Measurements from ENCODE around the gene MAP2. TPM values are rescaled to one million over a fixed set of nuclear protein-coding genes. Genes with fewer than 3 reads are reported as not detected.

The MAP2 gene
- total and polyA plus RNA-seq, 2 of the 8 experiments (the other 6 are each of a cell fraction or from before 2014, with no cell fraction given) = 5.9 to 9.4 TPM

DNA sequence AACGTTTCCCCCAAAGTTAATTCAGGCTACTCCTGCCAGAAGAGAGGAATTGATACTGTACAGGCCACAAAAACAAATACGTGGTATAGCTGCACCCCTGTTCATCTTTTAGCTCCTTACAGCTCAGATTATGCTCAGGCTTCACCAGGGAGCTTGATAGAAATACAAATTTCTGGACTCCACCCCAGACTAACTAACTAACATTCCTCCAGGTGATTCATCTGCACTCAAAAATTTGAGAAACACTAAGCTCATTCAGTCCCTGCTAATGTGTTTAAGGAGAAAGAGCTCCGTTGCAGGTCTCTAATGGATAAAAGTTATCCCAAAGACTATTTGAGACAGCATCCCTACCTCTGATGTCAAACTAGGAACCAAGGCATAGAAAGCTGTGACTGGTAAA is 311.0 kb downstream of the MAP2 start:
- POLR2A ChIA-PET (ENCODE audit: partially characterized antibody) = no interaction called here
- H3K18ac ChIP-seq (ENCODE audit: extremely low read depth, low read length) = no peak overlapping the region

More for the DNA sequence above, 311.0 kb downstream of the MAP2 start:
- Histone ChIP-seq H4K20me1 (replicated peaks in 1 of 2; ENCODE audit: control insufficient read depth in 1 of 2, insufficient read depth in 2 of 2, low read length in 2 of 2) (no peaks in the 10 kb centered on the region), H2BK20ac (ENCODE audit: low read length) (no peak overlapping the region), H3K27ac (ENCODE audit: low read depth, low read length) (no peak overlapping the region), H2BK12ac (ENCODE audit: low read depth, low read length) (no peak overlapping the region), H3K4me3 (ENCODE audit: extremely low read depth in 1 of 4, insufficient read depth in 2 of 4, low read depth in 3 of 4, low read length in 4 of 4) (no peak overlapping the region), H3K56ac (replicated peaks; ENCODE audit: insufficient read length, low read depth, low read length) (no peak overlapping the region), H4K91ac (replicated peaks; ENCODE audit: insufficient read length, low read length) (no peak overlapping the region), H3K79me2 (ENCODE audit: control insufficient read depth in 1 of 2, insufficient read depth in 2 of 2, low read length in 2 of 2) (no peaks in the 10 kb centered on the region), H3K4me1 (replicated peaks in 1 of 4; ENCODE audit: control insufficient read depth in 3 of 4, insufficient read depth in 4 of 4, low read length in 3 of 4) (peaks cover 0 to 5% (median 0%) of the 10 kb centered on the region in 4 experiments; a peak in 1 of 7 replicates), H3K4me2 (ENCODE audit: insufficient read depth in 1 of 2, low read depth in 2 of 2, low read length in 2 of 2) (no peak overlapping the region), H3K27me3 (replicated peaks in 1 of 4; ENCODE audit: control insufficient read depth in 3 of 4, extremely low read depth in 1 of 4, insufficient read depth in 3 of 4, low read length in 3 of 4) (no peaks in the 10 kb centered on the region), H2AFZ (ENCODE audit: low read length) (no peak overlapping the region), H4K5ac (ENCODE audit: insufficient read length, low read depth, low read length) (no peak overlapping the region), H3K79me1 (ENCODE audit: low read depth, low read length) (no peaks in the 10 kb centered on the region), H3K36me3 (ENCODE audit: control insufficient read depth in 2 of 4, insufficient read depth in 4 of 4, low read length in 3 of 4) (no peaks in the 10 kb centered on the region), H3K9me3 (ENCODE audit: insufficient read depth in 2 of 2, low read depth in 1 of 2, low read length in 1 of 2) (no peaks in the 10 kb centered on the region), H2BK15ac (ENCODE audit: low read length) (no peak overlapping the region), H2AK5ac (ENCODE audit: low read depth, low read length) (no peak overlapping the region), H3K14ac (ENCODE audit: insufficient read length) (no peak overlapping the region), H3K23ac (ENCODE audit: insufficient read length) (no peak overlapping the region), H3K4ac (replicated peaks; ENCODE audit: insufficient read length, low read depth, low read length) (no peak overlapping the region), H3K23me2 (ENCODE audit: low read depth, low read length) (no peaks in the 10 kb centered on the region), H2BK5ac (ENCODE audit: low read depth, low read length) (no peak overlapping the region), H4K8ac (ENCODE audit: extremely low read depth, insufficient read depth, low read length) (no peak overlapping the region), H3K9ac (replicated peaks in 1 of 4; ENCODE audit: extremely low read depth in 1 of 4, low read depth in 3 of 4, low read length in 3 of 4) (no peak overlapping the region), H2BK120ac (replicated peaks; ENCODE audit: low read depth, low read length) (no peak overlapping the region)
- TF ChIP-seq CHD2 (IDR thresholded peaks at IDR 0.05; ENCODE audit: low read length) = no peak
- no peak for TF ChIP-seq EZH2 (IDR thresholded peaks at IDR 0.05; ENCODE audit: low read depth, low read length, severe bottlenecking)
- TF ChIP-seq FOSL1 (IDR thresholded peaks at IDR 0.05; ENCODE audit: insufficient read depth, low read depth, low read length) = no peak
- TF ChIP-seq POLR2AphosphoS5 (IDR thresholded peaks at IDR 0.05; ENCODE audit: low read depth, low read length) = no peak
- TF ChIP-seq CHD1 (IDR thresholded peaks at IDR 0.05; ENCODE audit: low read depth, low read length) = no peak
- no peak for TF ChIP-seq SP4 (IDR thresholded peaks at IDR 0.05; ENCODE audit: low read length)
- no peak for TF ChIP-seq GTF2F1 (IDR thresholded peaks at IDR 0.05; ENCODE audit: borderline replicate concordance, low read depth, low read length)
- TF ChIP-seq TBP (IDR thresholded peaks at IDR 0.05; ENCODE audit: low read depth, low read length) = no peak
- TF ChIP-seq JUND (IDR thresholded peaks at IDR 0.05; ENCODE audit: low read length) = no peak
- DNase-seq (ENCODE audit: low read depth in 1 of 2, low spot score in 2 of 2) (no peak), FAIRE-seq (no peak)
- 76% methylated on average over 3 of the region's 3 CpGs; no CpG with 5 or more reads in 1 of the 2 experiments for WGBS, 2 experiments (ENCODE audit: extremely low coverage in 1 of 2, insufficient coverage in 1 of 2, insufficient read length in 1 of 2, insufficient replicate concordance in 2 of 2, low coverage in 1 of 2, low lambda C conversion rate in 2 of 2, missing lambda C conversion rate in 1 of 2)
- CTCF ChIA-PET (ENCODE audit: partially characterized antibody) = interaction anchor here (0.9 to 2.9 kb wide), 5 partner anchors 10 to 464 kb away, joined by 3 to 9 read pairs (median 5); no protein-coding TSS in a partner anchor

Data from H1 (cell line).